HG03135 (cell line): ENCODE data around the gene MYO5B.
A peak's percentile ranks its signal among the peaks of the same experiment; 100 is the strongest.
"Not testable (repeated sequence)": the region's sequence is repeated elsewhere in the genome, so short reads cannot be mapped to it uniquely, and the experiment has no call there.

Experiments used
- ATAC-seq: cut with Tn5 transposase; IDR thresholded peaks from one replicate; pipeline ENCODE4 v1.9.1; 2021; ENCODE audit warnings: mild to moderate bottlenecking, moderate library complexity; ENCODE audit not compliant: unreplicated experiment

MYO5B gene

DNA sequence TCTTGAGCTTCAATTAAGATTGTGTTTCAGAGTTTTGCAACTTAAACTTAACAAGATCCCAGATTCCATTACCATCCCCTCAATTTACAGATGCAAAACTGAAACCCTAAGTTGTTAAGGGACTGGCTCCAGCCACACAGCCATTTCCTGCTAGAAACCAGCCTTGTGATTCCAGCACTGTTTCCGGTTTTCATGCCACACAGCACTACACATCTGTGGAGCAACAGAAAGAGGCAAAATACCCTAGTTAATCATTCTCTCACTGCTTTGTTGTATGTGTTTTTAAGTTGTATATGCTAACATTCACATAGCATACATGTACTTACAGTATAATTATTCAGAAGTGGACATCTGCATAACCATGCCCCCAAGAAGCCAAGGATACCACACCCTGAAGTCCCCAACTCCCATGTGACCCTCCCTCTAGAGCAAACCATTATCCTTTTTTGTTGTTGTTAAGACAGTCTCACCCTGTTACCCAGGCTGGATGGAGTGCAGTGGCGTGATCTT is 87.4 kb downstream of the MYO5B start:
- ATAC-seq: no peak

DNA sequence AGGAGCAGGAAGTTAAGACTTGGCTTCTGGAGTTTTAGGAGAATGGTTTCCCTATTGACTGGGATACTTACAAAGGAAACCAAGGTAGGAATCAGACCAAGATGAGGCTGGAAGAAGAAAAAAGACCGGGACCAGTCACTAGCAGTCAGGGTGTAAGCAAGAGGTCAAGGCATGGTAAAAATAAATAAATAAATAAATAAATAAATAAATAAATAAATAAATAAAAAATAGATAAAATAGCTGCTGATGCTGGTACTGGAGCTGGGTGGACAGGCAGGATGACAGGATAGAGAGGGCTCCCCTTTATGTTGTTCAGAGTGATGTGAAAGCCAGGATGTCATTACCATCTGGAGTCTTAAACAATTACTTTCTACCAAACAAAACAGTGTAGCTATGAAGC is 89.9 kb downstream of the MYO5B start:
- ATAC-seq: no peak

DNA sequence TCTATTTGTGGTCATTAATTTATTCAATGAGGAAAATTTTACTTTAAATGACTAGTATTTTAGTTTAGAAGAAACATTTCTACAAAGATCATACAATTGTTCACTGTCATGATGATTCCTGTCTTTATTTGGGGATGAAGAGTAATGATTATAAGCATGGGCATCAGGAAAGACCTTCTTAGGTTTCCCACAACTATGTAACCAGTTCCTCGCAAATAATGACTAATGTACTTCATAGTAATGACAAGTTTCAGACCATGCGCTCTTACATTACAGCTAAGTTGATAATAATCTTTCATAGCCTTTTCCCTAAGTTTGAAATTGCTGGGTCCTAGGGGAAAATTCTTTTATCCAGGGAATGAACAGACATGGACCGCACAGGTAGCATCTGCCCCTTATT is 90.5 kb downstream of the MYO5B start:
- ATAC-seq: no peak

DNA sequence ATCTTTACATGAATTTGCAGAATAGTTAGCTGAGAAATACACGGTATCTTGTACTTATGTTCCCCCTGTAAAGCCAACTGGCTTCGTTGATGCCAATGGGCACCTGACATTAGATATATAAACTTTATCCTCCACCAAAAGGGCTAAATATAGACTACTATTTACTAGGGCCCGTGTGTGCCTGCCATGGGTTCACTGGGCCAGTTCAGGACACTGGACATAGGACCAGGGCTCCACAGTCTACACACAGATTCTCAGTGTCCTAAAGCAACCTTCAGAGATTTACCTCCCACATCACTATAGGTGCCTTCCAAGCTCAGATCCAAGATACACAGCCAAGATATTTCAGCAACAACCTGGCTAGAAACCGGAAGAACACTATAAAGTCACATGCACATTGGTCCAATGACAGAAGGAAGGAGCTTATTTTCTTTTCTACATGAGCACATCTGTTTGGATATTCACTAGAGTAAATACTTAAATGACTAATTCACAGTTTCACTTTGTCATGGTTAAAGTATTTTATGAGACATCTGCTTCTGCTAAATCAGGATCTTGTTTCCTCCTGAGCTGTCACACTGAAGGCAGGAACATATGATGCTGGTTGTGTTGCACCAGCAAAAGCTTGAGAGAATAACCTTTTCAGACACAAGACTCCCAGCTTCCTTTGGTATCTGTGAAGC is 95.1 kb downstream of the MYO5B start:
- peak; percentile 72 for ATAC-seq

DNA sequence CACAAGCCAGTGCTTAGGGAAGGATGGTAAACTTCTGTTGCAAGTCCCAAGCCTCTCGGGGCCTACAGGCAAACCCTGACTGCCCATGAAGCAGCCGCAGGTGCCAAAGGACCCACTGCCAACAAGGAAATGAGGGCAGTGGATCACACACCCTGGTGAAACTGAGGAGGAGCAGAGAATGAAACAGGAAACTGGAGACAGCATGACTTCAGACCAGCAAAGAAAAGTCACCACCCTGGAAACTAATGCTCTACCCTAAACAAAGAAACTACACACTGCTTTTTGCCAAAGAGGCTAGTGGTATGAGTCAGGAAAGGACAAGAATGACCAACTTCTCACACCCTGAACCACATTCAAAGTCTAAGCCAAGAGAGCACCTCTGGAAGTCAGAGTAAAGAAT is 97.2 kb downstream of the MYO5B start:
- ATAC-seq: no peak

DNA sequence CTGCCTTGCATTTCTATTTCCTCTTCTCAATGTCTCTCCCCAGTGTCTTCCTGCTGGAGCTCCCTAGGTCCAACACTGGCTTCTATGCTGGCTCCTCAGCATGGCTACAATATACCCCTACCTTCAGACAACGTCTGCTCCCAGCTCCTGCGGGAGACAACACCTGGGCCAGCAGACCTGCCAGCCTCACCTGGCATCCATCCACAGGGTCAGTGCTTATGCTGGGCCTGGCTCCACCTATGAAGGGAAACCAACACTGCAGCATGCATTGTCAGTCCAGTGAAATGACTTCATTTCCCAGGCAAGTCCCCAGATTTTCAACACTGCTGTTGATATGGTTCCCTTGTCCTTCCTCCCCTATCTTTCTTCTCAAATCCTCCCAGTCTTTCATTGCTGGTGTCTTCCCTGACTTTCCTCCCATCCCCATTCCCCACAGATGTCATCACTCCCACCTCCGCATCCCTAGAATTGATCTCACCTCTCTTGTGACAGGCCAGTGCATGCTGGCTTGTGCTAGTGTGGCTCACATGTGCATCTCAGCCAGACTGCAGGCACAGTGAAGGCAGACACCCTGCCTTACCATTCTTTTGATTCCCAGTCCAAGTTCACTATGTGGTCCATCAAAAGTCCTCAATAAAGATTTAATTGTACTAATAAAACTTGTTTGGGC is 98.0 kb downstream of the MYO5B start:
- ATAC-seq: no peak

DNA sequence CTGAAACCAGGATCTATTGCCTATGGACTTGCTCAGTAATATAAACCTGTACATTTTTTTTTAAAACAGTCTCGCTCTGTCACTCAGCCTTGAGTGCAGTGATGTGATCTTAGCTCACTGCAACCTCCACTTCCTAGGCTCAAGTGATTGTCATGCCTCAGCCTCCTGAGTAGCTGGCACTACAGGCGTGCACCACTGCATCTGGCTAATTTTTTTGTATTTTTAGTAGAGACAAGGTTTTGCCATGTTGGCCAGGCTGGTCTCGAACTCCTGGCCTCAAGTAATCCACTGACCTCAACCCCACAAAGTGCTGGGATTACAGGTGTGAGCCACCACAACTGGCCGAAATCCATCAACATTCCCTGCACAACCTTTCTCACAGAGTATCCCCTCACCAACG is 100.2 kb downstream of the MYO5B start:
- not testable (repeated sequence) for ATAC-seq

DNA sequence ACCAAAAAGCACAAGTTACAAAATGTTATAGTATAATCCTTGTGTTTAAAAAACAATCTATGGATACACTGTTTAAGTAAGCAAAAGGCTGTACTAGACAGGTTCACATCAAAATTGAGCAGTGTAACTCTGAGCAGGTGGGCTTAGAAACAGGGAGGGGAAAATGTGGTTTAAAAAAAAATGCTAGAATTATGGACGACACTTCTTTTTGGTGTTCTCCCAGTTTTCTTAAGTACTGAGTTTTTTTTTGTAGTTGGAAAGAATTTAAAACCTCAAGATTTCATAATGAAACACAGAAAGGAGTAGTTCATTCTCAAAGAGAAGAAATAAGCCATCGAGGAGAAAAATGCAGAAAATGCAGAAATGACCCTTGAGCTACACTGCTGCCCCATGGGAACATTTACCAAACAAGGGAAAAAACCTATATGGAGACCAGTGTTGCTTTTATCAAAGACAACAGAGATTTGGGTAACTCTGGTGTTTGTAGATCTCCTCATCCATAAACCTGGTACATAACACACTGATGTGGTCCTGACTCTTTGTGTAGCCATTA is 100.7 kb downstream of the MYO5B start:
- no peak for ATAC-seq

DNA sequence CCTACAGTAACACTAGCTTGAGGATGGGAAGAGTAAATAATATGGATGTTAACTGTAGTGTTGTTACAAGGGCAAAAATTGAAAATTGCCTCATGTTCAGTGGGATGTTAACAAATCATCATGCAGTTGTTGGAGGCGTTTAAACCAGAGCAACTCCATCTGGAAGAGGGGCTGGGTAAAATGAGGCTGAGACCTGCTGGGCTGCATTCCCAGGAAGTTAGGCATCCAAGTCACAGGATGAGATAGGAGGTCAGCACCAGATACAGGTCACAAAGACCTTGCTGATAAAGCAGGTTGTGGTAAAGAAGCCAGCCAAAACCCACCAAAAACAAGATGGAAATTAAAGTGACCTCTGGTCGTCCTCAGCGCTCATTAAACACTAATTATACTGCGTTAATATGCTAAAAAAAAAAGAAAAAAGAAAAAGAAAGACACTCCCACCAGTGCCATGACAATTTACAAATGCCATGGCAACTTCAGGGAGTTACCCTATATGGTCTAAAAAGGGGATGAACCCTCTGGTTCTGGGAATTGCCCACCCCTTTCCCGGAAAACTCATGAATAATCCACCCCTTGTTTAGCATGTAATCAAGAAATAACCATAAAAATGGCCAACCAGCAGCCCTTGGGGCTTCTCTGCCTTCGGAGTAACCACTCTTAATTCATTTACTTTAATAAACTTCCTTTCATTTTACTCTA is 101.4 kb downstream of the MYO5B start:
- ATAC-seq: no peak

DNA sequence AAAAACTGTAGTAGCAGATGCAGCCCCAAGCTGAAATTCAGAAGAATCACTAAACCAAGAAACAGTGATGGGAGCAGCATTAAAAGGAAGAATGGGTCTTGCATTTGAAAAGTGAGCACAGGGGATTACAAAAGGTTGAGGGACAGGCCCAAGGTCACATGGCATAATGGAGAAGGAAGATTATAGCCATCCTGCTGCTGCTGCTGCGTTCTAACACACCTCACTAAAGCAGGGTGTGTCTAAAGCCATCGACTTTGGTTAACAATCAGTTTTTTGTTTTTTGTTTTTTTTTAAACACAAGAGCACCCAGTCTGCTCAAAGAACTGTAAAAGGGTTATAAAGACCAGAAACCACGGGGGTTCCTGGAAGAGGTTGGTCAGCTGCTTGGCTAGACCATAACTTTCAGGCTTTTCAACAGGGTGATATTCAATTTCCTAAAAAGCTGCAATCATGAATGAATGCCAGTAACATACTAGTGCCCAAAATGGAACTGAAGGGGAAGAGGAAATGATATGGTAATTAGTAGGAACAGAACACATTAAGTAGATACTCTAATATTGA is 102.6 kb downstream of the MYO5B start:
- no peak for ATAC-seq

DNA sequence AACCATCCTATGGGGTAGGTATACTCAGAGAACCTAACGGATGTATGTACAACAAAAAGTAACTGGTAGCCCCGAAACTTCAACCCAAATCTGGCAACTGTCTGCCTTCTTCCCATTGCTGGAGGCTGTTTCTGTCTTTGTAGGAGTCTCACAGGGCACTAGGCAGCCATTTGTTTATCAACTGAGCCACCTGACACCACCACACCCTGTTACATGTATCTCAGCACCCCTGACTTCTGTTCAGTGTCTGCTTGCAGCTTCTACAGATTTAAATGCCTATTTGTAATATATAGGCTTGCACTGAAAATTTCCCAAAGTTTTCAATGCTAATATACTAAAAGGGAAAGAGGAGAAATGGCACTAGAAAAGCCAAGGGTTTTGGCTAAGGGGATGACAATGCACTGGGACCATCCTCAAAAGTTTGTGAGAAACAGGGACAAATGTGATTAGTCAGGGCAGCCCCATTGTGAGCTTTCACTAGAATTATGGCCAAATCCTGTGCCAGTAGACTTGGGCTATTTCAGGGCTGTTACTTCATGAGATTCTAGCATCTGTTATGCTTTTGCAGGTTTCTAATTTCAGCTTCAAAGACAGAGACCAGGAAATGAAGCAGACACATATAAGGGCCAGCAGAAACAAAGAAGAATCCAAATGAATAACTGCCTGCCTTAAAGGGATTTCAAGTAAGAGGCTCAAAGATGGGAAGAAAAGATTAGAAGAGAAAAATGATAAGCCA is 103.3 kb downstream of the MYO5B start:
- ATAC-seq: no peak

DNA sequence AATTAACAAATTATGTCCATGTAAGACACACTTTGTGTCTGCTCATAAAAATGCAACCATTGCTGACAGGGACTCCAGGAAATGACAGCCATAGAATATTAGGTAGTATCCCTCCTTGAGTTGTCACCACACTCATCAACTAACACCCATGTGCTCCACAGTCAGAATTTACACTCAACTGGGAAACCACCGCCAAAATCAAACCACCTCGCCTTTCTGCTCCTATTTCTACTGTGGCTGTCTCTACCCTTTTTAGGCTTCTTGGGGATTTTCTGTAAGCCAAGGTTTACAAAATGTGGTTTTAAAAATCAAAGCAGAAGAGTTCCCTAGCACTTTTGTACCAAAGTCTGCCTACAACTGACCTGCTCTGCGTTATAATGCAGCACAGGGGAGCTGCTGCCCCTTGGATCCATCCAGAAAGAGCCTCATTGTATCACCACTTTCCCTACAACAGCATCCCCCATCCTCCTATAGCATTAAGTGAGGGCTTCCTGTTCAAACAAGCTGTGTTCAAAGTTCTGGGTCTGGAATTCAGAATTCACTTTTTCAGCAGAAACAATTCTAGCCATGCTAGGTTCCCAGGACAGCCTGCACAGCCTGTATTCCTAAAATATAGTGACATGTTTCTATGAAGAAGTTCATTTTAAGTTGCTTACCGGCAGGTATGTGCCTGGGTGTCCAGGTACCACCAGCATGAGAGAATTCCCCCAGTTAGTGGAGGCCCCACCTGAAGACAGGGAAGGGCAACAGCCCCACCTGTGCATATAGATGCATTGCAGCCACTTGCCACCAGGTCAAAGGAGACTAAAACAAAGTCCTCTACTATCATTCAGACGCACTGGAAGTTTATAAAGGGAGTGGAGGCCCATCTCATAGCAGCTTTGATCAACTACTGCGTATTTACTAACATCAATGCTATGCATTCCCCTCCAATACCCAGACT is 104.3 kb downstream of the MYO5B start:
- no peak for ATAC-seq

DNA sequence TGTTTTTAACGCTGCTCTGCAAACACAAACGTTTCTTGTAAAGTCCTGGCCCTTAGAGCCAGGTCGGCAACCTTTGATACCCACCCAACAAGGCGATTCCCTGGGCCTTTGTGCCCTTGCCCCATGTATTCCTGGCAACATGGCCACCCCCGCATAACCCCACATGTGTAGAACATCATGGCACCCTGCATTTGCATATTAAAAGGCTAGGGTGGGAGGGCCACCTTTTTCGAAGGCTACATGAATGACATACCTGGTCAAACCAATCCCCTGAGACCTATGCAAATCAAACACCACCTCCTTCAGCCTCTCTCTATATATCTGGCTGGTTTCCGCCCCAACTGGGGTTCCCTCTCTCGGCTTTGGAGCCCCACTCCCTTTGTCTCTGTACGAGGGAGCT is 105.2 kb downstream of the MYO5B start:
- no peak for ATAC-seq

DNA sequence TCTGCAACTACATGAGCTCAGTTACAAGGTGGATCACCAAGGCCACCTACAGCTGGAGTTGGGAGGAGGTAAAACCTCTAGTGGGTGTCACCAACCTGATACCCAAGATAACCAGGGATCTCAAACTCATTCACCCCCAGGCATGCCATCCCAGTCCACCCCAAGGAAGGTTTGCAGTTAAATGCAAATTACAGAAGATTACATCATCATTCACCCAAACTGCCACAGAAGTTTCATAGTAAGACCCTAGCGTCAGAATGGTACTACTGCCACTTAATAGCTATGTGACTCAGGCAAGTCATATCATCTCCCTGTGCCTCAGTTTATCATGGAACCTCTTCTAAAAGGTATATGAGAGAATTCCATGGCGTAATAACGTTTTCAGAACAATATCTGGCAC is 111.2 kb downstream of the MYO5B start:
- ATAC-seq: no peak

DNA sequence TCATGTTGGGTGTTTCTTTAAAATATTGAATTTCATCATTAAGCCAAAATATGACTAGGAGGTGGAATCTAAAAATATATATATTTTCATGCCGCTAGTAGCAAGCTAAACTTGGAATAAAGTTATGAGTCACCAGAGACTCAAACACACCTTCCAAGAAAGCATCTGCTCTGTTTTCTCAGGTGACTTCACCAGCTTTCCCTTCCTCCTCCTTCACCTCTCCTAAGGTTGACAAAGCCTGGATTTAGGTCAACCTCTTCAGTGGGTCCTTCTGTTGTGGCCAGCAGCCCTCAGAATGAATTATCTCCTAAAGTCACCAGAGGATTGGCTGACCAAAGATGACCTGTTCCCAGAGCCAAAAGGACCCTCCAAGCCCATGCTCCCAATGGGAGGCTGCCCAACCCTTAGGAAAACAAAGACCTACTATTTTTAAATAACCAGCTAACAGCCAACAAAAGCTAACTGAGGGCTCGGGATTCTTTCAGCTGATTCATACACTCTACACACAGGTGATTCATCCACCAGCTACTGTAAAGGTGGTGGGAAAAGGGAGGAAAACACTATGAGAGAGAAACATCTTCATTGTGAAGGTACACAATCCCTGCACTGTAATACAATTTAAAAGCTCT is 113.9 kb downstream of the MYO5B start:
- ATAC-seq: no peak

DNA sequence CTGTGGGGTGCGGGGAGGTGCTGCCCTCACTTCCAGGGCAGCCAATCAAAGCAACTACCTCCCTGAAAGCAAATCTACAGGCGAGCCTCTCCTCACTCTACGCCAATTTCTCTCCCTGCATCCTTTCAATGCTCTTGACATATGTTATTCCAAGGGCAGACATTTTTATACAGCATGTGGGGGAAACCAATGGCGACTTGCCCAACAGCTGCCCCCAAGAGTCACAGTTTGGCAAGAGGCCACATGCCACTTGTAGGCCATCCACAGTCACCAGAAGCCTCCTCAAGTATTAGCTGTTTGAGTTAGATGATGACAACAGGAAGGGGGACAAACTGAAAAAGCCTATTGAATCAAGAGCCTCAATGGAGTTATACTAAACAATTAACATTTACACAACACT is 114.6 kb downstream of the MYO5B start:
- no peak for ATAC-seq

DNA sequence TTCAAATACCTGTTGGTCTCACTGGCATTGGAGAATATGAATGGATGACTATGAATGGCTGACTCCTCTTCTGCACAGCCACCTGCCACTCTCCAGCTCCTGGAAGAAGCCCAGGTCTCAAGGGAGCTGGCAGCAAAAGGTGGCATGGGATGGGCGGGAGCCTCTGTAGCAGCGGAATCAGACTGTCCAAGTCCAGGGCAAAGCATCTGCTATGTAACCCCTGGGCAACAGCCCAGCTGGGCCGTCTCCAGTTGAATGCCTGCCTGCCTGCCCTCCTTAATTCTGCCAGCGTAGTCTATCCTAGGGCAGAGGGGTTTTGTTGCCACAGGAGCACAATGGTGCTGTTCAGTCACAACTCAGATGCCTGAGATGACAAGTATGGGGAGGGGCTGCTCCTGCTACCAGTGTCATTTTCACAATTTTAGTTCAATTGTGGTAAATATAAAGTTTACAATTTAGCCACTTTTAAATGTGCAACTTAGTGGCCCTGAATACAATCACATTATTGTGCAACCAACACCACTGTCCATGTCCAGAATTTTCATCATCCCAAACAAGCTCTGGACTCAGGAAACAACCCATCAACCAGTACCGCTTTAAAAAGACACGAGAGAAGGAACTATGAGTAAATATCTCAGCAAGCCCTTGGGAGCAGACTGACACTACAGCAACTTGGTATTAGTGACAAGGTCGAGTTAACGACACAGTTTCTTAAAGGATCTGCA is 115.2 kb downstream of the MYO5B start:
- ATAC-seq: no peak

DNA sequence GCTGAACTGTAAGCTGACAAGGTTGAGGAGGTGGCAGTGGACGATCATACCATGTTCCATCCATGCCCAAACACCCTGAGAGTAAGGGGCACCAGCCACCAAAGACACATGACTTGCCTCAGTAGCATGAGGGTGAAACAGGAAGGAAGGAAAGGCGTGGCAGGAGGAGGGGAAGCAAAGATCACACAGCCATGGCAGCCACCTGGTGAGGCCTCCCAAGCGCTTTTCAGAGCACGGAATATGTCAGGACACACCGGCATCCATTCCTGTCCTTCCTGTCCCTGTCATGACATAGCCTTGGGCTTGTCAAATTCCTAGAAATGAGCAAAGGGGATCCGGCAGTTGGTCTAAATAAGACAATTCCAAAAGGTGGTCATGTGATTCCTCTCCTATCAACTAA is 118.7 kb downstream of the MYO5B start:
- no peak for ATAC-seq

DNA sequence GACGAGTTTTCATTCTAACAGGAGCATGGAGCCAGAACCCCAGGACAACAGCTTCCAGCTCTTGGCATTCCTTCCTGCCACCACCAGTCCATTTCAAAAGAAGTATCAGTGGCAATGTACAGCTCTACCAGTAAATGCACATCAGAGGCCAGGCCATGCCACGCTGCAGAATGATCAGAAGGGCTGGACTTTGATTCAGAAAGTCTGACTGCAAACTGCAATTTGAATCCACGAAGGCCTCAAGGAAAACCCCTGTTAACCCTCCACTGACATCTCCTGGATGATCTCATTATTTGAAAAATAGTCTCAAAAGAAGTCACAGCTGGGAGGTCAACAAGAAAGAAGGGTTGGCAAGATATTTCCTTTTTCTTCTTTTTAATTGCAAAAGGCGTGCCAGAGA is 119.2 kb downstream of the MYO5B start:
- ATAC-seq: no peak
